ENCODE measurements around the gene ZNF292.
A peak's percentile ranks its signal among the peaks of the same experiment; 100 is the strongest.

Gene ZNF292

GRCh38 chr6:87276624-87277023, 121.3 kb downstream of the ZNF292 start:
- no peak for DNase-seq (ENCODE audit: low read depth)

GRCh38 chr6:87277123-87277522, 121.8 kb downstream of the ZNF292 start:
- peak; percentile 38 for TF ChIP-seq CTCF (IDR thresholded peaks at IDR 0.05; ENCODE audit: low read depth, low read length)
- TF ChIP-seq MYC (IDR thresholded peaks at IDR 0.05; ENCODE audit: low read depth, low read length): no peak
- TF ChIP-seq POLR2A (IDR thresholded peaks at IDR 0.05; ENCODE audit: extremely low read depth, insufficient read length): no peak
- peak; percentile 57 for DNase-seq (ENCODE audit: low read depth)
- no peak overlapping the region for H3K4me3 ChIP-seq (ENCODE audit: low read depth, low read length)

More at GRCh38 chr6:87276624-87277023, 121.3 kb downstream of the ZNF292 start:
- TF ChIP-seq MYC (IDR thresholded peaks at IDR 0.05; ENCODE audit: low read depth, low read length): no peak
- TF ChIP-seq POLR2A (IDR thresholded peaks at IDR 0.05; ENCODE audit: extremely low read depth, insufficient read length): no peak
- no peak for TF ChIP-seq MAX (IDR thresholded peaks at IDR 0.05; ENCODE audit: low read depth, low read length)
- TF ChIP-seq CTCF (IDR thresholded peaks at IDR 0.05; ENCODE audit: low read depth, low read length): no peak
- no peak overlapping the region for H3K4me3 ChIP-seq (ENCODE audit: low read depth, low read length)

- DNase-seq (ENCODE audit: low read depth): no peak
- TF ChIP-seq CTCF (IDR thresholded peaks at IDR 0.05; ENCODE audit: low read depth, low read length) (no peak), POLR2A (IDR thresholded peaks at IDR 0.05; ENCODE audit: extremely low read depth, insufficient read length) (no peak)
- no peak overlapping the region for H3K4me3 ChIP-seq (ENCODE audit: low read depth, low read length)
Measured at GRCh38 chr6:87279196-87279595, 123.8 kb downstream of the ZNF292 start.

- no peak for TF ChIP-seq MAX (IDR thresholded peaks at IDR 0.05; ENCODE audit: low read depth, low read length)
- no peak for TF ChIP-seq MYC (IDR thresholded peaks at IDR 0.05; ENCODE audit: low read depth, low read length)
- TF ChIP-seq POLR2A (IDR thresholded peaks at IDR 0.05; ENCODE audit: extremely low read depth, insufficient read length): no peak
- TF ChIP-seq CTCF (IDR thresholded peaks at IDR 0.05; ENCODE audit: low read depth, low read length): no peak
- no peak overlapping the region for H3K4me3 ChIP-seq (ENCODE audit: low read depth, low read length)
- DNase-seq (ENCODE audit: low read depth): no peak
Measured at GRCh38 chr6:87281426-87281825, 126.1 kb downstream of the ZNF292 start.

- TF ChIP-seq MYC (IDR thresholded peaks at IDR 0.05; ENCODE audit: low read depth, low read length) (no peak), POLR2A (IDR thresholded peaks at IDR 0.05; ENCODE audit: extremely low read depth, insufficient read length) (no peak), CTCF (IDR thresholded peaks at IDR 0.05; ENCODE audit: low read depth, low read length) (no peak), MAX (IDR thresholded peaks at IDR 0.05; ENCODE audit: low read depth, low read length) (no peak)
- DNase-seq (ENCODE audit: low read depth): no peak
- no peak overlapping the region for H3K4me3 ChIP-seq (ENCODE audit: low read depth, low read length)
Measured at GRCh38 chr6:87282743-87283142, 127.4 kb downstream of the ZNF292 start.

- no peak overlapping the region for H3K4me3 ChIP-seq (ENCODE audit: low read depth, low read length)
- no peak for TF ChIP-seq POLR2A (IDR thresholded peaks at IDR 0.05; ENCODE audit: extremely low read depth, insufficient read length)
- TF ChIP-seq CTCF (IDR thresholded peaks at IDR 0.05; ENCODE audit: low read depth, low read length): no peak
- no peak for TF ChIP-seq MYC (IDR thresholded peaks at IDR 0.05; ENCODE audit: low read depth, low read length)
- TF ChIP-seq MAX (IDR thresholded peaks at IDR 0.05; ENCODE audit: low read depth, low read length): no peak
- no peak for DNase-seq (ENCODE audit: low read depth)
Measured at GRCh38 chr6:87283461-87283860, 128.1 kb downstream of the ZNF292 start.

Measured in NB4 (cell line).